HTR-8/SVneo (cell line): ENCODE measurements around the gene PHKA2.

ENCODE experiments used
- DNase-seq: peaks from one replicate; pipeline ENCODE4 v3.0.0; 2011; ENCODE audit warnings: low spot score, mixed read lengths; ENCODE audit not compliant: insufficient read length
- FAIRE-seq: peaks from 2 replicates; lab custom pipeline; 2011; peaks lifted over from hg19 to GRCh38; lab: Jason Lieb, UNC

The PHKA2 gene

DNA sequence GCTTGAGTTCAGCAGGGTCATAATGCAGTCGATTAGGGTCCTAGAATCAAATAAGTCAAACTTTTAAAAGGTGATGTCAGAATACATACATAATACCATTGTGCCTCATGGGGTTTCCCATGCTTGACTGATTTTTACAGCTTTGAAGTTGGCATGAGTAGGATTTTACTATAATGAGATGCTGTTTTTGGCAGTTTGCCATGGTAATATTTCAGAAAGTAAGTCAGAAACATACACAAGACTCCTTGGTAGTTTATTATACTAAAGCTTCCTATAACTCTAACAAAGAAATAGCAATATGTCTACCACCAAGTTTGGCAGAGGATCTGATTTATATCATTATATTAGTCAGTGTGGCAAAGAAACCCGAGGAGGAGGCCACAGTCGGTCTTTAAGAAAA, 45.2 kb downstream of the PHKA2 start:
- FAIRE-seq = no peak
- DNase-seq = no peak

DNA sequence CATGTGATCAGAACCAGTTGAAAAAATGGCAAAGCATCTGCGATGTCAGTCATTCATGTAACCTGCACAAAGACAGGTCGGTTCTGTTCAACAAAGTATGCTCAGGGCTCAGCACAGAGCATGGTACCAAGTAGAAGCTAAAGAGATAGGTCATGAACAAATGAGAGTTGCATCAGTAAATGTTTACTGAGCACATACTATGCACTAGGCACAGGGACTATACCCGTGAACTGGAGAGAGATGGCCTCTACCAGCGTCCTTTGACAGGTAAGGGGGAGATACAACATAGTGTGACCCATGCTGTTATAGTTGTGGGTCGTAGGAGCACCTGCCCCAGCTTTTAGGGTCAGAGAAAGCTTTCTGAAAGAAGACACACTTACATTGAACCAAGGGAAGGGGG, 46.7 kb downstream of the PHKA2 start:
- DNase-seq (no peak), FAIRE-seq (no peak)

DNA sequence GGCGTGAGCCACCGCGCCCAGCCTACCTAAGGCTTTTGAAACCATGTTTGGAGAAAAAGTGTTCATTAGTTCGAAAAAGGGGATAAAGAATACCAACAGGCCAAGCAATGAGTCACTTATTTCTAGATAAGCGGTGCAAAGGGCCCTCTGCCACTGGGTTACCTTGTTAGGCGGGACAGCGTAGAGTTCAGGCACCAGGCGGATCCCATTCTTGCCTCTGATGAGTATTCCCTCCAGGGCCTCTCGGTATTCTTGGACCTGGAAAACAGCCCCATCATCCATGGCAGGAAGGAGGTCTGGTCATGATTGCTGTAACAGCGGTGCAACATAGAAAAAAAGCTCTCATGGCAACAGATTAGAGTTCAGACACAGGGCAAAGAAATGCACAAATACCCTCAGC, 48.0 kb downstream of the PHKA2 start:
- FAIRE-seq = no peak
- no peak for DNase-seq

DNA sequence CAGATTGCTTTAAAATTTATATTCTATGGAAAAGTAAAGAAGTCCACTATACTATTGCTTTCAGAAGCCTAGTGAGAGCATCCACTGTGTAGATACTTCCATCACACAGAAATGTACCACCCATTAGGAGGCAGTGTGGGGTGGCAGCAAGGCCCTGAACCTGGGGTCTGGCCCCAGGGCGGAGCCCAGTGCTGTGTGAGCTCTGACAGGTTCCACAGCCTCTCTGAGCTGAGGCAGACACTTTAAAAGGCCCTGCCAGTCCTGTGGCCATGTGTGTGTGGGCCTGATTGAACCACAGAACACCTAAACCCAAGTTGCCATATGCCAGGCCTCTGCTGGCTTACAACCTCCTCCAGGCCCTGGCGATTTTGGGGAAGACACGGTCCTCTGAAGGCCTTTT, 49.2 kb downstream of the PHKA2 start:
- no peak for FAIRE-seq
- DNase-seq = no peak

DNA sequence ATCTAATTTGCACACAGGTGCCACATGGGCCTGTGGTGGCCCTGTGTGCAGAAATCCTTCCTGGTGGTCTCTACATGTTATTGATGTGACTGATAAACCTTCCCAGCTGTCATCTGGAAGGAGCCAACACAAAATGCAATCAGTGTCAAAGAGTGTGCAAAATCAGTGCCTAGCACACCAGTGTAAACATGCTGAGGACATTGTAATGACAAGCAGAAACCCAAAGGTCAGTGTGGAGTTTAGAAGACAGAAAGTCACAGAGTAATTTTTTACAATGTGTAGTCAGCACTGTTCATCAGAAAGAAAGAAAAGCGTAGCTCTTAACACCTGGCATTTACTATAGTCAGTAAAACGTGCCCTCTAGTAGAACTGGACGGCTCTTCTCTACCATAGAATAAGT, 50.3 kb downstream of the PHKA2 start:
- DNase-seq (no peak), FAIRE-seq (no peak)

DNA sequence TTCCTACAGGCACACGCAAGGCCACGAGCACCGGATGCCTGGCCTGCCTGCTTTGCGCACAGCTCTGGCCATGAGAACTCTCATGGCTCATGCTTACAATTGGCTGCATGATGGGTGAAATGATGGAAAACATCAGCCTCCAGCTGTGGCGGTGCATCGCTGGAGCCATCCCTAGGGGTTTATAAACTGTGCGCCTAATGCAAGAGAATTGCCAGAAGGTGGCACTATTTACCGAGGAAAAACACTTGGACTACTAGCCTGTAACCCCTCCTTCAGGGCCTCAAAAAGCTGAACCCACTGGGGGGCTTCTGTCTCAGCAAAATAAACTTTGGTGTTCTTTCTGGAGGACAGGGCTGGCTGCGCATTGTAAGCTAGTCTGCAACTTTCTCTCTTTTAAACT, 51.9 kb downstream of the PHKA2 start:
- DNase-seq (no peak), FAIRE-seq (no peak)

DNA sequence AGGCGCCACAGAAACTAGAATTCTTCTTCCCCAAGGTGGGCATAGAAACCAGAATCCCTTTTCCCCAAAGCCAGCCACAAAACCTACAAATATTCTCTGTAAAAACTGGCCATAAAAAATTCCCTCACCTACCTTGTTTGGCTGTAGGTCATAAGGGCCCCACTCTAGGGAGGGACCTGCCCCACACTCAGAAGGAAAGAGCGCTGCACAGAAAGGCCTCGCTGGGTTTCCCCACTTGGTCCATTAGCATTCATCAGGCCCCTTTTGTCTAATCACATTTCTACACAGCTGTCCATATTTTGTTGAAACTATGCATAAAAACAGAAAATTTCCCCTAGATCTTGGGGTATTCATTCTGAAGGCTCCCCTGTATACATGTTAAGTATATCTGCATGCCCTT, 54.1 kb downstream of the PHKA2 start:
- FAIRE-seq (no peak), DNase-seq (no peak)

DNA sequence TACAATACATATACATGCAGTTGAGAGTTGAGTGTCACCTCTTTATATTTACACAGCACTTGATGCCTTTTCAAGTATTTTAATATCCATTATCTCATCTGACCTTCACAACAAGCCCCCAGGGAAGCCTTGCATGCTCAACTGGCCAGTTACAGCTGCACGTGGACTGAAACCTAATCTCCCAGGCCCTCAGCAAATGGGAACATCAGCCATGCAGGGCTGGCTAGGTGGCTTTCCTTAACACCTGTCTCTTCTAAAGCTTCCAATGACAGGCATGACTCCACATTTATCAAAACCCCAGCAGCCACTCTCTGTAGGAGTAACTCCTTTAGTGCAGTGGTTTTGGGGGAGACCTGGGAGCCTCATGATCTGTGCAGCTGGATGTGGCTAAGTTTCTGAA, 56.4 kb downstream of the PHKA2 start:
- no peak for FAIRE-seq
- no peak for DNase-seq

DNA sequence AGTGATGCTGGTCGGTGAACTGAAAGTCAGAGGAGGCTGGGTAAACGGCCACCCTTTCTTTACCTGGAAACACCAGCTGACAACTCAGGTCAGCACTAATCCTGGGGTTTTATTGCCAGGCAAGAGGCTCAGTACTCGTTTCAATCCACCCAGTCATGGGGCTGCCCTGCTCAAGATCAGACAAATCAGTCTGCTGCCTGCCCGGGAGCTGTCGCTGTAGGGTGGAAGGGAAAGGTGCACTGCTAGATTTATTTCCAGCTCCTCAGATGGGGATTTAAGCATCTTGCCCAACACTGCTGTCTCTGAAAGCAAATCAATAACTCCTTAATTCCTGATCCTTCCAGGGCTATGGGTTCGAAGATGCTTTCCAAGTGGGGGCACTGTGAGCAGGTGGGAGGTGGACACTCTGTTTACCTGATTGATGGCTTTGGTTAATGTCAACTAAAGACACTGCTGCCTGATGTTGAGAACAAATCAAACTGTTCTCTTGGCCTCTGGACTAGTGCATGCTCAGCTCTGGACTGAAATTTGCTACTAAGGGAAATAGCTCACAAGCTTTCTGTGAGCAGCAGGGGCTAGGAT, 59.3 kb downstream of the PHKA2 start:
- FAIRE-seq = no peak

DNA sequence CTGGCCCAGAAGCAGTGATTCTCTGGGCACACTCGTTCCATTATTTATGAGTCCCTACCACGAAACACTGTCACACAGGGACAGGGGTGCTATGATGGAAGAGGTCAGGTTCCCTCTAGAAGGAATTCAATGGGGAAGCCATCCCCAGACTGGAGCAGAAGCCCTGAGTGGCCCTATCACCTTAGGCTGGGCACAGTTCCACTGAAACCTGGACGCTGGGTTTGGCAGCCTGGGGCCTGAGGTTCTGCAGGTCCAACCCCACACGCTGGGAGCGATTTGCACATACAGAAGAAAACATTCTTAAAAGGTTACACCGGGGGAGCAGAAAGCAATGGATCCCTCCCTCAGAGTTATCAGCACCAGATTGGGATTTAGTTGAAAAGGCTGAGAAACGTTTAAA, 63.3 kb downstream of the PHKA2 start:
- FAIRE-seq = no peak
- DNase-seq = no peak

More for the DNA sequence above, 59.3 kb downstream of the PHKA2 start:
- DNase-seq = no peak

DNA sequence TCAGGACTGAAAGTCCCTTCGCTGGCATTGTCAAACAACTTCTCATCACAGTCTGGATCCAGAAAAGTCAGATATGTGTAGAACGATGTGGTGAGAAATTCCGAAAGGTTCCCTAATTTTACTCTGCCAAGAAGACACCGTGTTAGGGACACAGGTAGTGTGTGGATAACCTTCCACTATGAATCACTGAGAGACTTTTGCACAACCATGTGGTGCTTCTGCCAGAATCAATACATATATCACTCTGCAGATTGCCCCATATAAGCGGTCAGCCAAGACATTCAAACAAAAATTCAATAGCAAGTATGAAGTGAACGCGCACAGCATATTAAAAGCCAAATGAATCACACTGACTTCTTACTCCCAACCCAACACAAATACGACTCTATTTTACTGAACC, 63.8 kb downstream of the PHKA2 start:
- DNase-seq = no peak
- no peak for FAIRE-seq

DNA sequence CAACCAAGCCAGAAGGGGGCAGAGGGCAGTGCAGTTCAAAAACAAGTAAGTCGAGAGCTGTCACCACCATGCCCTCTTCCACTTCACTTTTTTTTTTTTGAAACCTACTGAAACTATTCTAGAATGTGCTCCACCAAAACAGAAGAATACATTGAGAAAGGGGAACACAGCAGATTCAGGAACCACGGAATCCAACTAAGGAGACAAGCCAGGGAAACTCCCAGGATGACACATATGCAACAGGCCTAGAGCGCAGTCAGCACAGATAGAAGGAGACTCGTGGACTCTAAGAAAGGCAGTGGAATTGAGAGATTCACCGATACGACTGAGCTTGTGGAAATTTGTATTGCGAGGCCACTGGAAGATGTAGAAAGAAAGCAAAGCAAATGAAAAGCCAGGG, 66.1 kb downstream of the PHKA2 start:
- FAIRE-seq (no peak), DNase-seq (no peak)

DNA sequence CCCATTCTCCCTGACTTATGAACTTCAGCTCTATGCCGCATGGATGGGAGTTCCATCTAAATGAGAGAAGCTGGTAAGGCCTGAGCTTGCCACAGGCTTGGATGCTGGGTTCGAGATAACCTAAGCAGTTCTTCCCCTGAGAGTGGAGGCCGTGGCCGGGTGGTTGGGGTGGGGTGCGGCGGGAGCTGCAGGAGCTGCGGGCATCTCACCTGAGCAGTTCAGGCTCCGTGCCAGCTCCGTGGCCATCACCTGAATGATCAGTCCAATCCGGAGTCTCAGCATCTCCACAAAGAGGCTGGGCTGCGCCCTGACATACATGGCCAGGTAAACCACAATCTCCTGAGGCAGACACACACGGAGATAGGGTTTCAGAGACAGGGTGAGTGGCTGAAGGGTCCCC, 77.6 kb downstream of the PHKA2 start:
- DNase-seq = no peak
- no peak for FAIRE-seq

DNA sequence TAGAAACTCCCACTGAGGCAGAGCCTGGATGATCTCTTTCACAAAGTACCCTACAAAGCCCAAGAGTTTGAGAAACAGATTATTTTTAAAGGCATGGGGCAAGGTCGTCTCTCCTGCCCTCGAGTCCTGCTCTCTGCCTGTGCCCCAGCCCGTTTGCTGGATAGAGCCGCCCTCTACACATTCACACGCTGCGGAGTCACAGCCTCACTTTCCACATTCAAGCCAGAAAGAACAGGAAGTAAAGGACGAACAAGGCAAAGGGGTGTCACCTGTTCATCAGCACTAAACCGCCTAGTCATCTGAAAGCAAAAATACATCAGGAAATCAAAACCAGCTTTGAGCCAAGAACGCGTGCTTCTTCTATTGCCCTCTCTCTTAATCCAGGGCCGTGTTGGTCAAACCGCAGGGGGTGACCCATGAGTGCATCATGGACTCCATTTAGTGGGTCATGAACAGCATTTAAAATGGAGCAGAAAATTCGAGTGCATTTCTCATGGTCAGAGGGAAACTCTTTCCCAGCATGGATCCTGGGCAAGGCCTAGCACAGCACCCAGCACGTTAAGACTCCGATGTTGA, 83.4 kb downstream of the PHKA2 start:
- DNase-seq (no peak), FAIRE-seq (no peak)

DNA sequence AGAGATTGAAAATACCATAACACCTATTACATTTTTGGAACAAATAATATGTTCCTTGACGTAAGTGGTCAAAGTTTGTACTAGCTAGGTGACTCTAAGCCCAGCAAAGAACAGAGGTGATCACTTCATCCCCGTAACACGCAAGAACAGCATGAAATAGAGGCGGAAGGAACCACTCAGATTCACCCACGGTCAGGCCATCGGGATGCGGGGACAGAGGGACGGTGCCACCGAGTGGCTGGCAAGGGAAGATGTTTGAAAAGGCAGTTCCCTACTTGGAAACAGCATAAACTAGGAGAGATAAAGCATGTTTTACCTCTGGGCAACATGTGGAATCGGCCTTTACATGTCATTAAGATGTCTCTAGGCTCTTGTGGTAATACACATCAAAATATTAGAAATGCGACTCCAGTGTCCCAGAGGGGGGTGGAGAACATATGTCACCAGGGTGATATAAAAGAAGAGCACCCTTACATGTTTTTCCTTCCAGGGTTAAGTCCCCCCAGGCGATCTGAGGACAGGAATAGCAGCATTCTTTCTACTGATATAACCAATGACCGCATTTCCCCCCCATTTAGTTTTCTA, 84.0 kb downstream of the PHKA2 start:
- DNase-seq (no peak), FAIRE-seq (no peak)

DNA sequence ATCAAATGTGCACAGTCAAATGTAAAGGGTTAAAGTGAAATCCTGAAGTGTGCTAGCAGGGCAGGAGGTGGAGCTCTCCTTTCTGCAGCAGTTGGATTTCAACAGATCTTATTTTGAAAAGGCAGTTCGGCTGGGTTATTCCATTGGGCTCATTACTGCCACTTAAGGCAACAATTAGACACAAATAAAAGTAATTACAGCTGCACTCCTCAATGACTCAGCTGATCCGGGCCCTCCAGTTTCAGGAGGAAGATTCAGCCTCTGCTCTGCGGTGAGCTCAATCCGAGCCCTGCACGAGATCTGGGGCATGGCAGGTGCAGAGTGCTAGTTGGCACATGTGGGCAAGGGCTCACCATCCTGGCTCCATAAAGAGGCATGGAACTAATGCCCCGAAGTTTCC, 85.4 kb downstream of the PHKA2 start:
- FAIRE-seq (no peak), DNase-seq (no peak)

DNA sequence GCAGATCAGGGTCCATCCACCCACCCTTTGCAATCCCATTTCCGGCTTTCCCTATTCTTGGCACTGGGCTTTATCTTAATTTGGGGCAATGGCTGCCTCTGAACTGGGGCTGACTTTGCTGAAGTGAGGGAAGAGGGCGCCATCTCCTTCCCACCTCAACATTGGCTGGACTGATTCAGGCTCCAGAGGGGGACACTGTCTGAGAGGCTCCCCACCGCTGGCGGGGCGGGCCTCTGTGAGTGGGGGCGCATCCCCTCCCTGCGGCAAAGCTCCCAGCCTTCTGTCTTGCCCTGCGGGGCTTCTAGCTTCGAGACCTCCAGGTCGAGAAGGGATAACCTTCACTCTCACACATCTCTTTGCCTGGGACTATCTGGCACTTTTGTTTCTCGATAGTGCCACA, 85.8 kb downstream of the PHKA2 start:
- no peak for FAIRE-seq

DNA sequence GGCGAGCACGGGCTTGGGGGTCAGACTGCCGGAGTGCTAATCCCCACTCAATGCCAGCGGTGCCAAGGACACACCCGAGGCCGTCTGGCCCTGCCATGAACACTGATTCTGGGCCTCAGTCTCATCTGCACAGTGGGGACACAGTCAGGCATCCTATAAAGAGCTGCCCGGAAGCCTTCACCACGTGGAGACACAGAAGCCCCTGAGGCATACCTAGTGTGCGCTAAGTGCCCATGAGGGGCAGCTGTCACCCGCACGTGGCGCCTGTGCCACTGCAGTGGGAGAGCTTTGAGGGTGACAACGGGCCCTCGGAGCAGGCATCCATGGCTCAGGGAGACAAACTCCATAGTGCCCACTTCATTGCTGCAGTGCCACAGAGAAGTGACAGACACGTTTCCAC, 86.3 kb downstream of the PHKA2 start:
- FAIRE-seq (no peak), DNase-seq (no peak)

More for the DNA sequence above, 85.8 kb downstream of the PHKA2 start:
- DNase-seq = no peak

DNA sequence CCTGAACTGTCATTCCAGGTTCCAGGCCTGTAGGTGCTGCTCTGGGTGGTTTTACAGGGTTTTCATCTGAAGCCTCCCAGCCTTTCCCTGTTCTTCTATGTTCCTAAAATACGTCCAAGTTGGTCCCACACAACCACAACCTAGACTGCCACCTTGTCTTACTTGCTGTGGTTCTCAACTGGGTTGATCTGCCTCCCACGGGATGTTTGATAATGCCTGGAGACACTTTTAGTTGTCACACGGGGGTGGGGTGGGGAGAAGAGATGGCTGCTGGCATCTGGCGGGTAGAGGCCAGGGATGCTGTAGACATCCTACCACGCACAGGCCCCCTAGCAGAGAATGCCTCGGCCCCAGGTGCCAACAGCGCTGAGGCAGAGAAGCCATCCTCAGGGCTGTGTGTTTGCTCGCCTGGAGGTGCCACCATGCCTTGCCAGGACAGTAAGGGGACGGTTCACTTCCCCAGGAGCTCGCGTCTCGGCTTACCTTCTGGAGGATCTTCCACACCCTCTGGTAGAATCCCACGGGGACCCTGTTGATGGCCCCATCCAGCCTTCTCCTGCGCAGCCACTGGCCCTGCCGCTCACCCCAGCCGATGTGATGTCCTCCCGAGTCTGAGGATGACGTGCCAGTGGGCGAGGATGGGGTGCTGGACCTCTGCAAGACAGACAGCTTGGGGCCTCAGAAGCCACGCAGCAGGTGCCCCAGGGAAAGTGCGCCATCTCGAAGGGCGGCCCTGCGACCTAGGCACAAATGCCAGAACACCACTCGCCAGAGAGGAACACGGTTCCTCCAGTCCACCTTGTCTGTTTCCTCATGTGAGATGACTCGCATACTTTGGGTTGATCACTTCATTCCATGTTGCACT, 87.0 kb downstream of the PHKA2 start:
- FAIRE-seq = no peak
- DNase-seq = no peak

DNA sequence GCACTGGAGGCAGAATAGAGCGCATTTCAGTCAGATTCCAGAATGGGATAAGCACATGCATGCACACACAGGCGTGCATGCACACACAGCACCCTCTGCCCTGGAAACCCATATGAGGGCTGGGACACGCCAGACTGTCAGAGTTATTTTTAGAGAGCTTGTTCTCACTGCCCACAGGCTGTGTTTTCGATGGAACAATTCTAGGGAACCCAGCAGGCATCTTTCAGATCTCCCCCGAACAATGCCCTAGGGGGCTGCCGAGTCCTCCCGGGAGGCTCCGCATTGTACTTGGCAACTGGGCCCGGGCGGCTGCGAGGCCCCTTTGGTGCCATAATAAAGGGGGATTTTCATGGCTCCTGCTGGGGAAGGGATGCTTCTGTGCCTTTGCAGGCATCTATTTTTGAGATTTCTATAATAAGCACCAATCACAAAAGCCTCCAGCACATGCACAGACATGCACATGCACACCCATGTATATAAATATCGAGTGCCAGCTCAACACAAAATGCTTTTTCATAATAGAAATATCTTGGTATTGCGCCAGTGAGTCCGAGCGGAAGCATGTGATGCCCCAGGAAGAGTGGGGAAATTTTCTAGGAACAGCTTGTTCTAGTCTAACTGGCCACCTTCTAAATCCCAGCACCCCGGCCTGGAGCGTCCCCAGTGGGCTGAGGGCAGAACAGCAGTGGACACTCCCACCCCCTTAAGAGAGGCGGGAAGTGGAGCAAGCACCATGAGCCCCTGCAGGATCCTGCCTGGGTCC, 88.5 kb downstream of the PHKA2 start:
- no peak for FAIRE-seq
- no peak for DNase-seq

DNA sequence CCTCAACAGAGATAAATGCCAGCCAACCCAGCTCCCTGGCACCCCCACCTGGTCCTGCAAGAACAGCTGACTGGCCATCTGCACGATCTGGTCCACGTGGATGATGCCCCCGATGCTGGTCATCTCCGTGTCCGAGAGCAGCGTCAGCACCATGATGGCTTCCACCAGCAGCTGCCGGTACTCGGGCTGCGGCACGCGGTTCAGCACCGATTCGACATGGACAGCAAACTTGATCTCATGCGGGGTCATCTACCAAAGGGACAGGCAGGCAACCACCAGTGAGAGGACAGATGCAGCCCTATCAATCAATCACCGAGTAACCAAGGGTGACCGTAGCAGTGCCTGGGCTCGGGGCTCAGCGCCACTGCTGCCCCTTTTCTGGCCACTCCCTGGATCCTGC, 89.8 kb downstream of the PHKA2 start:
- FAIRE-seq (no peak), DNase-seq (no peak)
